Measurements from ENCODE around the gene AP1S1.
"Not testable (repeated sequence)": the region's sequence is repeated elsewhere in the genome, so short reads cannot be mapped to it uniquely, and the experiment has no call there.

The AP1S1 gene

GRCh38 chr7:101153969-101154692 is at the start of gene AP1S1:
Gene AP1S1, plus strand, starts transcription at chr7:101154476. Its CDS starts 39 bp downstream, at chr7:101154515.
- Mint-ChIP-seq H3K27ac (no peak within 1 kb of the TSS), H3K27me3 (peaks cover 6% of the 10 kb centered on the region), H3K4me1 (ENCODE audit: low read depth) (peaks cover 10% of the 10 kb centered on the region), H3K4me3 (peak within 1 kb of the TSS; percentile 84), H3K9me3 (ENCODE audit: low read depth) (no peaks in the 10 kb centered on the region), H3K36me3 (peaks cover 4% of the 10 kb centered on the region)

GRCh38 chr7:101104799-101105198 is 49.5 kb upstream of the AP1S1 start:
- peaks cover 16% of the 10 kb centered on the region for H3K27me3 Mint-ChIP-seq
- no peaks in the 10 kb centered on the region for H3K36me3 Mint-ChIP-seq
- H3K9me3 Mint-ChIP-seq (ENCODE audit: low read depth): no peaks in the 10 kb centered on the region
- H3K4me3 Mint-ChIP-seq: no peak overlapping the region
- peaks cover 16% of the 10 kb centered on the region for H3K4me1 Mint-ChIP-seq (ENCODE audit: low read depth)
- H3K27ac Mint-ChIP-seq: no peak overlapping the region

DNA sequence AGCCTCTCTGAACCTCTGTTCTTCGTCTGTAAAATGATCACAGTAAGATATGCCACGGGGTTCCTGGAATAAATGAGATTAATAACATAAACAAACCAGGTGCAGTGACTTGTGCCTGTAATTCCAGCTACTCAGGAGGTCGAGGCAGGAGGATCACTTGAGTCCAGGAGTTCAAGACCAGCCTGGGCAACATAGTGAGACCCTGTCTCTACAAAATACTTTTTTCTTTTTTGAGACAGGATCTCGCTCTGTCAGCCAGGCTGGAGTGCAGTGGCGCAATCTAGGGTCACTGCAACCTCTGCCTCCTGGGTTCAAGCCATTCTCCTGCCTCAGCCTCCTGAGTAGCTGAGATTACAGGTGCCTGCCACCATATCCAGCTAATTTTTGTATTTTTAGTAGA is 49.0 kb upstream of the AP1S1 start:
- not testable (repeated sequence) for H3K36me3 Mint-ChIP-seq; H3K27ac Mint-ChIP-seq; H3K4me3 Mint-ChIP-seq; H3K9me3 Mint-ChIP-seq (ENCODE audit: low read depth)
- H3K27me3 Mint-ChIP-seq: peaks cover 16% of the 10 kb centered on the region
- peaks cover 12% of the 10 kb centered on the region for H3K4me1 Mint-ChIP-seq (ENCODE audit: low read depth)

DNA sequence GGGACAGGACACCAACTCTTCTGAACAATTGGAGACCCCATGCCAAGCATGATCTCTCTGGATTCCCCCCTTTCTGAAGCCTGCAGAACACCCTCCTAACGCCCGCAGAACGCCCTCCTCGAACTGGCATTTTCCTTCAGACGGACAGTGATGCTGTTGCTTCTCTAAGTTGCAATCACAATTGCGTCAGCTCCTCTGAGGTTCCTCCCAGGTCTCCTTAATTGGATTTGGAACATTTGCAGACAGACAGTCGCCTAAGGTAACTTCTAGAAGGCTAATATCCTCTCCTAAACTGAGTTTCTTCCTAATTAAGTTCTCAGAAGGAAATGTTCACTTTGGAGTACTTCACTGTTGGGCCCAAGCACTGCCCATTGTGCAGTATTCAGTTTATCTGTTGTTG is 47.9 kb upstream of the AP1S1 start:
- Mint-ChIP-seq H3K27me3 (peaks cover 16% of the 10 kb centered on the region), H3K9me3 (ENCODE audit: low read depth) (no peaks in the 10 kb centered on the region), H3K4me1 (ENCODE audit: low read depth) (peaks cover 1% of the 10 kb centered on the region), H3K27ac (no peak overlapping the region), H3K4me3 (no peak overlapping the region), H3K36me3 (no peaks in the 10 kb centered on the region)

GRCh38 chr7:101108330-101108857 is 45.9 kb upstream of the AP1S1 start:
- Mint-ChIP-seq H3K9me3 (ENCODE audit: low read depth) (no peaks in the 10 kb centered on the region), H3K4me1 (ENCODE audit: low read depth) (no peaks in the 10 kb centered on the region), H3K4me3 (no peak overlapping the region), H3K27me3 (peaks cover 11% of the 10 kb centered on the region), H3K36me3 (no peaks in the 10 kb centered on the region), H3K27ac (no peak overlapping the region)

- H3K4me1 Mint-ChIP-seq (ENCODE audit: low read depth): no peaks in the 10 kb centered on the region
- no peaks in the 10 kb centered on the region for H3K36me3 Mint-ChIP-seq
- H3K27ac Mint-ChIP-seq: no peak overlapping the region
- H3K9me3 Mint-ChIP-seq (ENCODE audit: low read depth): no peaks in the 10 kb centered on the region
- H3K4me3 Mint-ChIP-seq: no peak overlapping the region
- H3K27me3 Mint-ChIP-seq: peaks cover 9% of the 10 kb centered on the region
Measured at GRCh38 chr7:101108961-101109360, 45.3 kb upstream of the AP1S1 start.

DNA sequence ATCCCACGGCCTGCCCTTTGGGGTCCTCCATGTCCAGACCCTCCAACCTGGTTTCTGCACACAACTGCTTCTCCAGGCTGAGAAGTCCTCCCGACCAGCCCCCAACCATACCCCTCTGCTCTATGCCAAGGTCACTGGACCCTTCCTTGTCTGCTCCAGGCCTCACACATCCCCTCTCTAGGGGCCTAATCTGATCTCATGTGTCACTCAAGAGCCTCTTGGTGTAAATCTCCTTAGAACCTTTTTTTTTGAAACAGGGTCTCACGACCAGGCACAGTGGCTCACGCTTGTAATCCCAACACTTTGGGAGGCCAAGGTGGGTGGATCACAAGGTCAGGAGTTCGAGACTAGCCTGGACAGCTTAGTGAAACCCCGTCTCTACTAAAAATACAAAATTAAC is 44.9 kb upstream of the AP1S1 start:
- H3K9me3 Mint-ChIP-seq (ENCODE audit: low read depth): no peaks in the 10 kb centered on the region
- no peak overlapping the region for H3K4me3 Mint-ChIP-seq
- no peak overlapping the region for H3K27ac Mint-ChIP-seq
- no peaks in the 10 kb centered on the region for H3K36me3 Mint-ChIP-seq
- H3K4me1 Mint-ChIP-seq (ENCODE audit: low read depth): no peaks in the 10 kb centered on the region
- peaks cover 7% of the 10 kb centered on the region for H3K27me3 Mint-ChIP-seq

DNA sequence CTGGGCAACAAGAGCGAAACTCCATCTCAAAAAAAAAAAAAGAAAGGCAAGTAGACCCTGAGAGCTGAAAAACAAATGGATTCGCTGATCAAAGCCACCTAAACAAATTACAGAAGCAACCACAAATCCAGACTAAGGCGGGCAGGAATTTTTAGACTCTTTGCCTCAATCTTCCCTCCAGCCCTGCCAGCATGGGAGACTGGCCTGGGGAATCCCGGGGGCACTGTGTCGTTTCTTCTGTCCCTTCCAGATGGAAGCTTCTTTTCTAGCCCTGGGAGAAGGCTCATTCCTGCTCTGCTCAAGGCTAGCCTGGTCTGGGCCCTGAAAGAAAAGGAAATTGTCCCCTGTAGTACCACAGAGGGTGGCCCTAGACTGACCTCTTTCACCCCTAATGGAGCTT is 43.0 kb upstream of the AP1S1 start:
- no peak overlapping the region for H3K27ac Mint-ChIP-seq
- no peaks in the 10 kb centered on the region for H3K9me3 Mint-ChIP-seq (ENCODE audit: low read depth)
- peaks cover 2% of the 10 kb centered on the region for H3K27me3 Mint-ChIP-seq
- no peaks in the 10 kb centered on the region for H3K36me3 Mint-ChIP-seq
- H3K4me3 Mint-ChIP-seq: no peak overlapping the region
- H3K4me1 Mint-ChIP-seq (ENCODE audit: low read depth): no peaks in the 10 kb centered on the region

GRCh38 chr7:101112233-101112632 is 42.0 kb upstream of the AP1S1 start:
- Mint-ChIP-seq H3K9me3 (ENCODE audit: low read depth) (no peaks in the 10 kb centered on the region), H3K27me3 (peaks cover 2% of the 10 kb centered on the region), H3K27ac (no peak overlapping the region), H3K4me3 (no peak overlapping the region), H3K4me1 (ENCODE audit: low read depth) (no peaks in the 10 kb centered on the region), H3K36me3 (no peaks in the 10 kb centered on the region)

DNA sequence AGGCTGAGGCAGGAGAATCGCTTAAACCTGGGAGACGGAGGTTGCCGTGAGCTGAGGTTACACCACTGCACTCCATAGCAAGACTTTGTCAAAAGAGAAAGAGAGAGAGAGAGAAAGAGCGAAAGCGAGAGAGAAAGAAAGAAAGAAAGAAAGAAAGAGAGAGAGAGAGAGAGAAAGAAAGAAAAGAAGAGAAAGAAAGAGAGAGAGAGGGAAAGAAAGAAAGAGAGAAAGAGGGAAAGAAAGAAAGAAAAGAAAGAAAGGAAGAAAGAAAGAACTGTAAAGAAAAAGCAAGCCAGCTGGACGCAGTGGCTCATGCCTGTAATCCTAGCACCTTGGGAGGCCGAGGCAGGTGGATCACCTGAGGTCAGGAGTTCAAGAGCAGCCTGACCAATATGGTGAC is 41.1 kb upstream of the AP1S1 start:
- not testable (repeated sequence) for H3K27ac Mint-ChIP-seq; H3K27me3 Mint-ChIP-seq; H3K4me1 Mint-ChIP-seq (ENCODE audit: low read depth); H3K4me3 Mint-ChIP-seq; H3K9me3 Mint-ChIP-seq (ENCODE audit: low read depth); H3K36me3 Mint-ChIP-seq

DNA sequence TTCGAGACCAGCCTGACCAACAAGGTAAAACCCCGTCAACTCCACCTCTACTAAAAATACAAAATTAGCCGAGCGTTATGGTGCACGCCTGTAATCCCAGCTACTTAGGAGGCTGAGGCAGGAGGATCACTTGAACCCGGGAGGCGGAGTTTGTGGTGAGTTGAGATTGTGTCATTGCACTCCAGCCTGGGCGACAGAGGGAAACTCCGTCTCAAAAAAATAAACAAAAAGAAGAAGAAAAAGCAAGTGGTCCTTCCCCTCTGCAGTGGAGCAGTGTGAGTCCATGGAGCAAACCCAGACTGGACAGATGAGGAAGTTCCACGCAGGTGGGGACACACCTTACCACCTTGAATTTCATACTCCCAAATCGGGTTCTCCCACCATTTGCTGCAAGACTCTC is 40.4 kb upstream of the AP1S1 start:
- H3K27me3 Mint-ChIP-seq: peaks cover 3% of the 10 kb centered on the region
- H3K4me3 Mint-ChIP-seq: no peak overlapping the region

DNA sequence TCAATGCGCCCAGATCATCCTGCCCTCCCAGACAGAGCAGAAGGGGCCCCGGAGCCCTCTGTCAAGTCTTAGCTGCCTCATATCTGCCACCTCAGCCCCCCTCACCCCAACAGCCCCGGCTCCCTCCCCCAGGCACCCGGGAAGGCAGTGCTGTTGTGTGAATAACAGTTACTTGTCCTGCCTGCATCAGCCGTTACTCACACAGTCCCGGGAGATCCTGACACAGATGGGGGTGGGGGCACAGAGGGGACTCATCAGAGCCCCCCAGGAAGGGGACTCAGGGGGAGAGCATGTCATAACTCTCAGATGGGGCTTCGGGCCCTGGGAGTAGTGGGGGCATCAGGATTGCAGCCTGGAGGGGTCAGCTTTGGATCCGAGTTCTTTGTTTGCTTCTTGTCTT is 39.8 kb upstream of the AP1S1 start:
- Mint-ChIP-seq H3K27me3 (peaks cover 1% of the 10 kb centered on the region), H3K9me3 (ENCODE audit: low read depth) (no peaks in the 10 kb centered on the region), H3K36me3 (no peaks in the 10 kb centered on the region), H3K4me1 (ENCODE audit: low read depth) (peaks cover under 1% of the 10 kb centered on the region), H3K4me3 (no peak overlapping the region), H3K27ac (no peak overlapping the region)

More for the DNA sequence above, 40.4 kb upstream of the AP1S1 start:
- no peak overlapping the region for H3K27ac Mint-ChIP-seq
- H3K9me3 Mint-ChIP-seq (ENCODE audit: low read depth): no peaks in the 10 kb centered on the region
- no peaks in the 10 kb centered on the region for H3K36me3 Mint-ChIP-seq
- no peaks in the 10 kb centered on the region for H3K4me1 Mint-ChIP-seq (ENCODE audit: low read depth)

DNA sequence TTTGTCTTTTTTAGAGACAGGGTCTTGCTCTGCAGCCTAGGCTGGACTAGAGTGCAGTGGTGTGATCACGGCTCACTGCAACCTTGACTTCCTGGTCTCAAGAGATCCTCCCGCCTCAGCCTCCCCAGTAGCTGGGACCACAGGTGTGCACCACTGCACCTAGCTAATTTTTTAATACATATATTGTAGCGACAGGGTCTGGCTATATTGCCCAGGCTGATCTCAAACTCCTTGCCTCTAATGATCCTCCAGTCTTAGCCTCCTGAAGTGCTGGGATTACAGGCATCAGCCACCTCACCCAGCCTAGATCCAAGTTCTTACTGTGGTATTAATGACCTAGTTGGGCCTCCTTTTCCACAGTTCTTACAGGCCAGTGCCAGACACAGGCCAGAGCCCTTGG is 39.1 kb upstream of the AP1S1 start:
- Mint-ChIP-seq H3K27ac (no peak overlapping the region), H3K9me3 (ENCODE audit: low read depth) (no peaks in the 10 kb centered on the region), H3K27me3 (peaks cover 3% of the 10 kb centered on the region), H3K4me3 (no peak overlapping the region), H3K36me3 (no peaks in the 10 kb centered on the region), H3K4me1 (ENCODE audit: low read depth) (peaks cover 5% of the 10 kb centered on the region)

- Mint-ChIP-seq H3K4me3 (no peak overlapping the region), H3K27ac (no peak overlapping the region), H3K36me3 (no peaks in the 10 kb centered on the region), H3K4me1 (ENCODE audit: low read depth) (peaks cover 7% of the 10 kb centered on the region), H3K27me3 (peaks cover 3% of the 10 kb centered on the region), H3K9me3 (ENCODE audit: low read depth) (no peaks in the 10 kb centered on the region)
Measured at GRCh38 chr7:101116898-101117297, 37.4 kb upstream of the AP1S1 start.

GRCh38 chr7:101118856-101119255 is 35.4 kb upstream of the AP1S1 start:
- Mint-ChIP-seq H3K4me1 (ENCODE audit: low read depth) (peaks cover 10% of the 10 kb centered on the region), H3K27ac (no peak overlapping the region), H3K36me3 (no peaks in the 10 kb centered on the region), H3K4me3 (no peak overlapping the region), H3K27me3 (peaks cover 11% of the 10 kb centered on the region), H3K9me3 (ENCODE audit: low read depth) (no peaks in the 10 kb centered on the region)

- Mint-ChIP-seq H3K9me3 (ENCODE audit: low read depth) (no peaks in the 10 kb centered on the region), H3K36me3 (no peaks in the 10 kb centered on the region), H3K4me1 (ENCODE audit: low read depth) (peaks cover 15% of the 10 kb centered on the region), H3K27ac (no peak overlapping the region), H3K27me3 (peaks cover 16% of the 10 kb centered on the region), H3K4me3 (no peak overlapping the region)
Measured at GRCh38 chr7:101119876-101120275, 34.4 kb upstream of the AP1S1 start.

All from activated naive CD8-positive, alpha-beta T cell (primary cell).